Mucosa of stomach (tissue), 1 donor: Measurements from ENCODE around the gene ZIC1.

Experiments used
- H3K27me3 ChIP-seq: one replicate; pipeline ENCODE4 v1.7.0; 2013; ENCODE audit warnings: mild to moderate bottlenecking, low read length; ENCODE audit not compliant: control insufficient read depth, insufficient read depth
- H3K36me3 ChIP-seq: one replicate; pipeline ENCODE4 v1.7.0; 2013; ENCODE audit warnings: low read length; ENCODE audit not compliant: control insufficient read depth, insufficient read depth
- H3K4me1 ChIP-seq: one replicate; pipeline ENCODE4 v1.7.0; 2013; ENCODE audit warnings: mild to moderate bottlenecking, low read length; ENCODE audit not compliant: control insufficient read depth, insufficient read depth
- H3K4me3 ChIP-seq: one replicate; pipeline ENCODE4 v1.7.0; 2013; ENCODE audit warnings: low read length
- H3K9ac ChIP-seq: one replicate; pipeline ENCODE4 v1.7.0; 2013; ENCODE audit warnings: mild to moderate bottlenecking, low read length, moderate library complexity
- H3K9me3 ChIP-seq: one replicate; pipeline ENCODE4 v1.7.0; 2013; ENCODE audit warnings: mild to moderate bottlenecking, low read length, moderate library complexity; ENCODE audit not compliant: control insufficient read depth
- donor health status: Pancreatic carcinoma.

Gene ZIC1

GRCh38 chr3:147424581-147425387 is 15.6 kb downstream of the ZIC1 start:
- Histone ChIP-seq H3K27me3 (peaks cover 54% of the 10 kb centered on the region), H3K4me1 (no peaks in the 10 kb centered on the region), H3K9ac (no peak overlapping the region), H3K36me3 (no peaks in the 10 kb centered on the region), H3K4me3 (no peak overlapping the region), H3K9me3 (no peaks in the 10 kb centered on the region)

GRCh38 chr3:147425388-147425850 is 16.3 kb downstream of the ZIC1 start:
- H3K27me3 ChIP-seq: peaks cover 48% of the 10 kb centered on the region
- no peak overlapping the region for H3K4me3 ChIP-seq
- no peaks in the 10 kb centered on the region for H3K36me3 ChIP-seq
- no peaks in the 10 kb centered on the region for H3K4me1 ChIP-seq
- H3K9ac ChIP-seq: no peak overlapping the region
- no peaks in the 10 kb centered on the region for H3K9me3 ChIP-seq

GRCh38 chr3:147426931-147427330 is 17.8 kb downstream of the ZIC1 start:
- peaks cover 33% of the 10 kb centered on the region for H3K27me3 ChIP-seq
- no peaks in the 10 kb centered on the region for H3K36me3 ChIP-seq
- H3K4me1 ChIP-seq: no peaks in the 10 kb centered on the region

GRCh38 chr3:147427746-147428145 is 18.6 kb downstream of the ZIC1 start:
- Histone ChIP-seq H3K36me3 (no peaks in the 10 kb centered on the region), H3K4me3 (no peak overlapping the region), H3K9ac (no peak overlapping the region), H3K9me3 (no peaks in the 10 kb centered on the region), H3K27me3 (peaks cover 25% of the 10 kb centered on the region), H3K4me1 (no peaks in the 10 kb centered on the region)

More at GRCh38 chr3:147426931-147427330, 17.8 kb downstream of the ZIC1 start:
- no peak overlapping the region for H3K9ac ChIP-seq
- H3K9me3 ChIP-seq: no peaks in the 10 kb centered on the region
- H3K4me3 ChIP-seq: no peak overlapping the region

- no peak overlapping the region for H3K9ac ChIP-seq
- H3K36me3 ChIP-seq: no peaks in the 10 kb centered on the region
- H3K4me3 ChIP-seq: no peak overlapping the region
- H3K4me1 ChIP-seq: no peaks in the 10 kb centered on the region
- no peaks in the 10 kb centered on the region for H3K9me3 ChIP-seq
- H3K27me3 ChIP-seq: peaks cover 19% of the 10 kb centered on the region
These were observed 19.2 kb downstream of the ZIC1 start for GRCh38 chr3:147428326-147428725.

GRCh38 chr3:147428754-147429153 is 19.6 kb downstream of the ZIC1 start:
- H3K27me3 ChIP-seq: peaks cover 14% of the 10 kb centered on the region
- no peaks in the 10 kb centered on the region for H3K9me3 ChIP-seq
- no peaks in the 10 kb centered on the region for H3K4me1 ChIP-seq

GRCh38 chr3:147431751-147432150 is 22.6 kb downstream of the ZIC1 start:
- Histone ChIP-seq H3K36me3 (no peaks in the 10 kb centered on the region), H3K4me3 (no peak overlapping the region), H3K27me3 (no peaks in the 10 kb centered on the region)

More at GRCh38 chr3:147428754-147429153, 19.6 kb downstream of the ZIC1 start:
- Histone ChIP-seq H3K9ac (no peak overlapping the region), H3K4me3 (no peak overlapping the region), H3K36me3 (no peaks in the 10 kb centered on the region)

GRCh38 chr3:147447224-147447623 is 38.1 kb downstream of the ZIC1 start:
- H3K4me1 ChIP-seq: no peaks in the 10 kb centered on the region
- no peak overlapping the region for H3K4me3 ChIP-seq
- no peaks in the 10 kb centered on the region for H3K27me3 ChIP-seq
- no peak overlapping the region for H3K9ac ChIP-seq
- H3K36me3 ChIP-seq: no peaks in the 10 kb centered on the region
- no peaks in the 10 kb centered on the region for H3K9me3 ChIP-seq

More at GRCh38 chr3:147431751-147432150, 22.6 kb downstream of the ZIC1 start:
- no peaks in the 10 kb centered on the region for H3K9me3 ChIP-seq
- H3K4me1 ChIP-seq: no peaks in the 10 kb centered on the region
- no peak overlapping the region for H3K9ac ChIP-seq

- Histone ChIP-seq H3K4me1 (no peaks in the 10 kb centered on the region), H3K27me3 (no peaks in the 10 kb centered on the region), H3K9me3 (no peaks in the 10 kb centered on the region), H3K4me3 (no peak overlapping the region), H3K9ac (no peak overlapping the region), H3K36me3 (no peaks in the 10 kb centered on the region)
These were observed 40.5 kb downstream of the ZIC1 start for GRCh38 chr3:147449669-147450068.

GRCh38 chr3:147458995-147459704 is 50.0 kb downstream of the ZIC1 start:
- Histone ChIP-seq H3K4me1 (no peaks in the 10 kb centered on the region), H3K4me3 (no peak overlapping the region), H3K36me3 (no peaks in the 10 kb centered on the region), H3K9me3 (no peaks in the 10 kb centered on the region), H3K27me3 (no peaks in the 10 kb centered on the region), H3K9ac (no peak overlapping the region)

- Histone ChIP-seq H3K9me3 (no peaks in the 10 kb centered on the region), H3K36me3 (no peaks in the 10 kb centered on the region), H3K9ac (no peak overlapping the region), H3K27me3 (no peaks in the 10 kb centered on the region), H3K4me1 (no peaks in the 10 kb centered on the region), H3K4me3 (no peak overlapping the region)
These were observed 53.7 kb downstream of the ZIC1 start for GRCh38 chr3:147462856-147463255.
